Trophoblast cell (in vitro differentiated cells and primary cell): ENCODE results near the gene C1orf35.
A peak's percentile ranks its signal among the peaks of the same experiment; 100 is the strongest.

ENCODE experiments used
- DNase-seq, 2 donors: peaks; one replicate each; pipeline ENCODE4 v3.0.0-alpha.2; 2016
- H2AFZ ChIP-seq: 2 replicates; pipeline ENCODE4 v1.6.1; 2013; ENCODE audit warnings: low read length, moderate library complexity, mild to moderate bottlenecking; ENCODE audit not compliant: insufficient read depth, poor library complexity
- H2AK5ac ChIP-seq: 2 replicates; pipeline ENCODE4 v1.6.1; 2013; ENCODE audit warnings: mild to moderate bottlenecking, low read length
- H2BK120ac ChIP-seq: 2 replicates; pipeline ENCODE4 v1.6.1; 2013; ENCODE audit warnings: low read length, mild to moderate bottlenecking, moderate library complexity; ENCODE audit not compliant: insufficient read depth, poor library complexity
- H2BK12ac ChIP-seq: 2 replicates; pipeline ENCODE4 v1.6.1; 2013; ENCODE audit warnings: mild to moderate bottlenecking, low read length, moderate library complexity
- H2BK5ac ChIP-seq: 2 replicates; pipeline ENCODE4 v1.6.1; 2013; ENCODE audit warnings: low read length, low read depth, moderate library complexity, mild to moderate bottlenecking; ENCODE audit not compliant: poor library complexity
- H3K14ac ChIP-seq: 2 replicates; pipeline ENCODE4 v1.6.1; 2013; ENCODE audit warnings: mild to moderate bottlenecking, low read length
- H3K18ac ChIP-seq: 2 replicates; pipeline ENCODE4 v1.6.1; 2013; ENCODE audit warnings: mild to moderate bottlenecking, low read length
- H3K23ac ChIP-seq: 2 replicates; pipeline ENCODE4 v1.6.1; 2013; ENCODE audit warnings: low read length
- H3K27ac ChIP-seq: 2 replicates; pipeline ENCODE4 v1.5.1; 2013; ENCODE audit warnings: low read depth, mild to moderate bottlenecking, inconsistent platforms, low read length, moderate library complexity
- H3K27me3 ChIP-seq: 2 replicates; pipeline ENCODE4 v1.6.1; 2013; ENCODE audit warnings: inconsistent platforms, mild to moderate bottlenecking, low read length, moderate library complexity; ENCODE audit not compliant: insufficient read depth
- H3K36me3 ChIP-seq, 2 experiments: 1 replicate in 1 of 2; 2 replicates in 1 of 2; pipeline ENCODE4 v1.6.1; 2013; ENCODE audit warnings: low read length in 2 of 2, mild to moderate bottlenecking in 2 of 2, moderate library complexity in 1 of 2; ENCODE audit not compliant: insufficient read depth in 2 of 2, control insufficient read depth in 1 of 2
- H3K4ac ChIP-seq: 2 replicates; pipeline ENCODE4 v1.6.1; 2013; ENCODE audit warnings: low read depth, mild to moderate bottlenecking, low read length, moderate library complexity
- H3K4me1 ChIP-seq, 2 experiments: 1 replicate in 1 of 2; 2 replicates in 1 of 2; pipeline ENCODE4 v1.6.1; 2013; ENCODE audit warnings: low read length in 2 of 2, mild to moderate bottlenecking in 2 of 2, moderate library complexity in 1 of 2; ENCODE audit not compliant: insufficient read depth in 2 of 2, control insufficient read depth in 1 of 2
- H3K4me2 ChIP-seq: 2 replicates; pipeline ENCODE4 v1.6.1; 2013; ENCODE audit warnings: inconsistent platforms, mild to moderate bottlenecking, low read length, moderate library complexity
- H3K4me3 ChIP-seq: 2 replicates; pipeline ENCODE4 v1.5.1; 2013; ENCODE audit warnings: mild to moderate bottlenecking, low read depth, low read length, inconsistent platforms
- H3K79me1 ChIP-seq: one replicate; pipeline ENCODE4 v1.6.1; 2013; ENCODE audit warnings: low read length
- H3K79me2 ChIP-seq: 2 replicates; pipeline ENCODE4 v1.6.1; 2013; ENCODE audit warnings: low read length, mild to moderate bottlenecking; ENCODE audit not compliant: control insufficient read depth, insufficient read depth, poor library complexity
- H3K9ac ChIP-seq: 2 replicates; pipeline ENCODE4 v1.6.1; 2013; ENCODE audit warnings: mild to moderate bottlenecking, low read length
- H3K9me3 ChIP-seq: 2 replicates; pipeline ENCODE4 v1.6.1; 2013; ENCODE audit warnings: low read depth, mild to moderate bottlenecking, control low read depth, inconsistent platforms, low read length; ENCODE audit not compliant: insufficient read depth
- H4K12ac ChIP-seq: 2 replicates; pipeline ENCODE4 v1.6.1; 2013; ENCODE audit warnings: low read depth, mild to moderate bottlenecking, low read length, moderate library complexity
- H4K8ac ChIP-seq: 2 replicates; pipeline ENCODE4 v1.6.1; 2013; ENCODE audit warnings: low read depth, mild to moderate bottlenecking, low read length, moderate library complexity
- H4K91ac ChIP-seq: one replicate; pipeline ENCODE4 v1.6.1; 2013; ENCODE audit warnings: low read depth, mild to moderate bottlenecking, low read length, moderate library complexity
- WGBS: extraction: QIAGEN DNeasy Blood & Tissue Kit; methylation state at CpG from one replicate; pipeline ENCODE4 v1.1.7; 2013; ENCODE audit warnings: missing lambda C conversion rate; ENCODE audit not compliant: insufficient read length, insufficient coverage; ENCODE audit errors: extremely low coverage; 5-methylcytosine and 5-hydroxymethylcytosine counted together

The C1orf35 gene

DNA sequence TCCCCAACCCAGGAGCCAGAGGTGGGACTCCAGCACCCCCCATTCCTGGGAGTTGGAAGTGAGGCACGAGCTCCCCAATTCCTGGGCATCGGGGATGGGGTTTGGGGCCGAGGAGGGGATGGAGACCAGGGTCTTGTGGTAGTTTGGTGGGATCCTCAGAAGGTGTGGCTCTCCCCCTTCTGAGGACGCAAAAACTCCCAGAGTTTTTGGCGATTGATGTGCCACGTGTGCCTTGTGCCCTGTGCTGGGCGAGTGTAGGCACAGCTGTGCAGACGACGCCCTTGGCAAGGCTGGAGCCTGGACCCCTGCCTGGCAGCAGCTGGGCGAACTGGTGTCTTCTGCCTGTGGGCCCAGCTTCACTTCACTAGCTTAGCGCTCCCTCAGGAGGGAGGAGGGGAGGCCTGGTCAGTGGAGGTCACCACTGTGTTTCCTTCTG is 39.6 kb upstream of the C1orf35 start:
- DNase-seq = no peak
- peak overlapping the region; percentile 40 for H3K4me3 ChIP-seq
- no peak overlapping the region for H3K27ac ChIP-seq
- WGBS = no CpG with 5 or more reads among the region's 11 CpGs
- no peak overlapping the region for H2BK12ac ChIP-seq
- no peak overlapping the region for H3K14ac ChIP-seq
- no peak overlapping the region for H3K9ac ChIP-seq
- no peaks in the 10 kb centered on the region for H3K27me3 ChIP-seq
- H3K9me3 ChIP-seq = peaks cover 4% of the 10 kb centered on the region
- peaks cover 33 to 39% of the 10 kb centered on the region in 2 experiments for H3K36me3 ChIP-seq
- H3K4ac ChIP-seq = peak overlapping the region; percentile 85
- H4K91ac ChIP-seq = no peak overlapping the region
- H4K12ac ChIP-seq = no peak overlapping the region
- peaks cover 32% of the 10 kb centered on the region for H3K79me2 ChIP-seq
- H3K4me1 ChIP-seq = peaks cover 9 to 20% of the 10 kb centered on the region in 2 experiments
- peaks cover 10% of the 10 kb centered on the region for H3K79me1 ChIP-seq
- H3K4me2 ChIP-seq = no peak overlapping the region
- no peak overlapping the region for H2BK5ac ChIP-seq
- H3K23ac ChIP-seq = no peak overlapping the region
- no peak overlapping the region for H2AFZ ChIP-seq
- H3K18ac ChIP-seq = no peak overlapping the region
- H4K8ac ChIP-seq = no peak overlapping the region
- no peak overlapping the region for H2BK120ac ChIP-seq
- H2AK5ac ChIP-seq = no peak overlapping the region

DNA sequence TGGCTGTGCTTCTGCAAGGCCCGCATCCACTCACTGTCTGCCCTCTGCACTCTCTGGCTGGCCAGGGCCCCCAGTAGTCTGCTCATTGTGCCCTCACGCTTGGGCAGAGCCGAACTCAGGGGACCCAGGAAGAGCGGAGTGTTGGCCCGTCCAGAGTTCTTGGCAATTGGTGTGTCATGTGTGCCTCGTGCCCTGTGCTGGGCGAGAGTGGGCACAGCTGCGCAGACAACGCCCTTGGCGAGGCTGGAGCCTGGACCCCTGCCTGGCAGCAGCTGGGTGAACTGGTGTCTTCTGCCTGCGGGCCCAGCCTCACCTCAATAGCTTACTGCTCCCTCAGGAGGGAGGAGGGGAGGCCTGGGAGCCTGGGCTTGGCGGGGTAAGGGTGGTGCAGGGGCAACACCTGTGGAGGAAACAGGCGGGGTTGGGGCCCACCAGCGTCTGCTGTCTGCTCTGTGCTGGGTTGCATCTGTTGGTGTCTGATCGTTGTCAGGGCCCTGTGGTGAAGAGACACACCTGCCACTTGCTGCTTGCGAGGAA is 39.1 kb upstream of the C1orf35 start:
- Histone ChIP-seq H3K18ac (peak overlapping the region; percentile 38), H3K27me3 (no peaks in the 10 kb centered on the region), H3K4ac (peak overlapping the region; percentile 85), H3K4me2 (no peak overlapping the region), H4K12ac (peak overlapping the region; percentile 14), H3K4me3 (no peak overlapping the region), H2AFZ (no peak overlapping the region), H3K14ac (peak overlapping the region; percentile 22), H3K36me3 (peaks cover 29 to 35% of the 10 kb centered on the region in 2 experiments), H3K23ac (no peak overlapping the region), H2AK5ac (no peak overlapping the region), H2BK120ac (no peak overlapping the region), H3K4me1 (peaks cover 9 to 20% of the 10 kb centered on the region in 2 experiments), H3K9ac (no peak overlapping the region), H2BK5ac (no peak overlapping the region), H4K91ac (no peak overlapping the region), H3K79me2 (peaks cover 32% of the 10 kb centered on the region), H3K27ac (no peak overlapping the region), H4K8ac (no peak overlapping the region), H3K9me3 (peaks cover 4% of the 10 kb centered on the region), H2BK12ac (no peak overlapping the region), H3K79me1 (peaks cover 10% of the 10 kb centered on the region)
- no CpG with 5 or more reads among the region's 16 CpGs for WGBS
- no peak for DNase-seq

- peak overlapping the region; percentile 99 for H3K4me3 ChIP-seq
- peak overlapping the region; percentile 85 for H3K4ac ChIP-seq
- WGBS = no CpG with 5 or more reads among the region's 27 CpGs
- H3K23ac ChIP-seq = no peak overlapping the region
- H3K27ac ChIP-seq = no peak overlapping the region
- H3K9ac ChIP-seq = peak overlapping the region; percentile 98
- H3K4me2 ChIP-seq = peak overlapping the region; percentile 97
- no peak overlapping the region for H4K12ac ChIP-seq
- H3K27me3 ChIP-seq = no peaks in the 10 kb centered on the region
- H3K36me3 ChIP-seq = peaks cover 23 to 27% of the 10 kb centered on the region in 2 experiments
- peak; percentile 36 to 53 for DNase-seq
- H2BK120ac ChIP-seq = no peak overlapping the region
- peaks cover 32% of the 10 kb centered on the region for H3K79me2 ChIP-seq
- H2AFZ ChIP-seq = peak overlapping the region; percentile 32
- no peak overlapping the region for H2AK5ac ChIP-seq
- peaks cover 2% of the 10 kb centered on the region for H3K9me3 ChIP-seq
- H3K14ac ChIP-seq = no peak overlapping the region
- no peak overlapping the region for H2BK12ac ChIP-seq
- no peak overlapping the region for H4K8ac ChIP-seq
- peaks cover 9 to 20% of the 10 kb centered on the region in 2 experiments for H3K4me1 ChIP-seq
- H3K18ac ChIP-seq = no peak overlapping the region
- peaks cover 10% of the 10 kb centered on the region for H3K79me1 ChIP-seq
- no peak overlapping the region for H4K91ac ChIP-seq
- H2BK5ac ChIP-seq = no peak overlapping the region
Observed at GRCh38 chr1:228141226-228142044, 38.3 kb upstream of the C1orf35 start.

DNA sequence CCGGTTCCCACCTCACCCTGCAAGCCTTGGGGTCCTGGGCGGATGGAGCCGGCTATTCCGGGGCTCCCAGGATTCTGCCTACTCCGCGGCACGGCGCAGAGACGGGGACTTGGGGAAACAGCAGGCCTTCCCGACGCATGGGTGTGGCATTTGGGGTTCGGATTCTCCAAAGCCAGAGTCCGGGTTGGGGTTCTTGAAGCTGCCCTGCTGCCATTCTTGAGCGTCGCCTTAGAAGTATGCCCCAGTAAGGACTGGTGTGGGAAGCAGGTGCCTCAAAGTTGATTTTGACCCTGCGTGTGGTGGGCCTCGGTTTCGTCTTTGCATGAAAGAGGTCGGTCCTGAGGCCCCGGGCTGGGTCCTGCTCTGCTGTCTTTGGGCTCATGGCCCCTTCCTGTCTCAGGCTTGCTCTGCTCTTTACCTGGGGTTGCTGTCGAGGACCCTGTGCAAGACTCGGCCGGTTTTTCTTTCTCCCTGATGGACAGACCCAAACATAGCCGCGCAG is 37.6 kb upstream of the C1orf35 start:
- H2AK5ac ChIP-seq = peak overlapping the region; percentile 49
- H3K4me1 ChIP-seq = peaks cover 9 to 20% of the 10 kb centered on the region in 2 experiments
- H2BK120ac ChIP-seq = peak overlapping the region; percentile 23
- peak overlapping the region; percentile 85 for H3K4ac ChIP-seq
- H4K91ac ChIP-seq = peak overlapping the region; percentile 89
- no CpG with 5 or more reads among the region's 25 CpGs for WGBS
- peak overlapping the region; percentile 64 for H3K27ac ChIP-seq
- no peak overlapping the region for H2BK12ac ChIP-seq
- H3K23ac ChIP-seq = no peak overlapping the region
- peaks cover 17 to 21% of the 10 kb centered on the region in 2 experiments for H3K36me3 ChIP-seq
- H3K4me3 ChIP-seq = peak overlapping the region; percentile 99
- H2AFZ ChIP-seq = no peak overlapping the region
- H3K79me2 ChIP-seq = peaks cover 32% of the 10 kb centered on the region
- H3K9ac ChIP-seq = peak overlapping the region; percentile 98
- H3K4me2 ChIP-seq = peak overlapping the region; percentile 97
- H3K27me3 ChIP-seq = no peaks in the 10 kb centered on the region
- peak overlapping the region; percentile 89 for H4K8ac ChIP-seq
- peak overlapping the region; percentile 37 for H4K12ac ChIP-seq
- H3K18ac ChIP-seq = peak overlapping the region; percentile 64
- peaks cover 2% of the 10 kb centered on the region for H3K9me3 ChIP-seq
- H2BK5ac ChIP-seq = peak overlapping the region; percentile 79
- peak overlapping the region; percentile 91 for H3K14ac ChIP-seq
- no peak for DNase-seq
- H3K79me1 ChIP-seq = peaks cover 10% of the 10 kb centered on the region
